ENCODE measurements around the gene KCNE1.
"Not testable (repeated sequence)": the region's sequence is repeated elsewhere in the genome, so short reads cannot be mapped to it uniquely, and the experiment has no call there.

Gene KCNE1

GRCh38 chr21:34499116-34499515, 12.9 kb downstream of the KCNE1 start:
- TF ChIP-seq CTCF (IDR thresholded peaks at IDR 0.05; ENCODE audit: extremely low read depth, insufficient read depth, missing control alignments): no peak
- in situ Hi-C loops (cut with MboI; ENCODE audit: low pct_unique_long_range_greater_than_20kb, low sequenced_read_pairs, unreplicated experiment): no loop called here
- DNase-seq (ENCODE audit: low spot score): no peak

- TF ChIP-seq CTCF (IDR thresholded peaks at IDR 0.05; ENCODE audit: extremely low read depth, insufficient read depth, missing control alignments): no peak
- no peak for DNase-seq (ENCODE audit: low spot score)
- in situ Hi-C loops (cut with MboI; ENCODE audit: low pct_unique_long_range_greater_than_20kb, low sequenced_read_pairs, unreplicated experiment): no loop called here
Measured at GRCh38 chr21:34498623-34499022, 13.4 kb downstream of the KCNE1 start.

- DNase-seq (ENCODE audit: low spot score); in situ Hi-C loops (cut with MboI; ENCODE audit: low pct_unique_long_range_greater_than_20kb, low sequenced_read_pairs, unreplicated experiment): not testable (repeated sequence)
Measured at GRCh38 chr21:34483854-34484253, 28.2 kb downstream of the KCNE1 start.

GRCh38 chr21:34483435-34483834, 28.6 kb downstream of the KCNE1 start:
- in situ Hi-C loops (cut with MboI; ENCODE audit: low pct_unique_long_range_greater_than_20kb, low sequenced_read_pairs, unreplicated experiment); DNase-seq (ENCODE audit: low spot score): not testable (repeated sequence)

GRCh38 chr21:34467333-34467732, 44.7 kb downstream of the KCNE1 start:
- DNase-seq (ENCODE audit: low spot score); in situ Hi-C loops (cut with MboI; ENCODE audit: low pct_unique_long_range_greater_than_20kb, low sequenced_read_pairs, unreplicated experiment): not testable (repeated sequence)

- in situ Hi-C loops (cut with MboI; ENCODE audit: low pct_unique_long_range_greater_than_20kb, low sequenced_read_pairs, unreplicated experiment): not testable (repeated sequence)
Measured at GRCh38 chr21:34459426-34459825, 52.6 kb downstream of the KCNE1 start.

GRCh38 chr21:34458266-34458665, 53.7 kb downstream of the KCNE1 start:
- DNase-seq (ENCODE audit: low spot score); in situ Hi-C loops (cut with MboI; ENCODE audit: low pct_unique_long_range_greater_than_20kb, low sequenced_read_pairs, unreplicated experiment): not testable (repeated sequence)

More at GRCh38 chr21:34459426-34459825, 52.6 kb downstream of the KCNE1 start:
- not testable (repeated sequence) for DNase-seq (ENCODE audit: low spot score)

- in situ Hi-C loops (cut with MboI; ENCODE audit: low pct_unique_long_range_greater_than_20kb, low sequenced_read_pairs, unreplicated experiment); DNase-seq (ENCODE audit: low spot score): not testable (repeated sequence)
Measured at GRCh38 chr21:34456180-34456579, 55.8 kb downstream of the KCNE1 start.

- in situ Hi-C loops (cut with MboI; ENCODE audit: low pct_unique_long_range_greater_than_20kb, low sequenced_read_pairs, unreplicated experiment); DNase-seq (ENCODE audit: low spot score): not testable (repeated sequence)
Measured at GRCh38 chr21:34455628-34456027, 56.4 kb downstream of the KCNE1 start.

GRCh38 chr21:34447018-34447417, 65.0 kb downstream of the KCNE1 start:
- in situ Hi-C loops (cut with MboI; ENCODE audit: low pct_unique_long_range_greater_than_20kb, low sequenced_read_pairs, unreplicated experiment); DNase-seq (ENCODE audit: low spot score): not testable (repeated sequence)

GRCh38 chr21:34443486-34443885, 68.5 kb downstream of the KCNE1 start:
- DNase-seq (ENCODE audit: low spot score); in situ Hi-C loops (cut with MboI; ENCODE audit: low pct_unique_long_range_greater_than_20kb, low sequenced_read_pairs, unreplicated experiment): not testable (repeated sequence)

GRCh38 chr21:34429710-34430109, 82.3 kb downstream of the KCNE1 start:
- DNase-seq (ENCODE audit: low spot score); in situ Hi-C loops (cut with MboI; ENCODE audit: low pct_unique_long_range_greater_than_20kb, low sequenced_read_pairs, unreplicated experiment): not testable (repeated sequence)

- in situ Hi-C loops (cut with MboI; ENCODE audit: low pct_unique_long_range_greater_than_20kb, low sequenced_read_pairs, unreplicated experiment); DNase-seq (ENCODE audit: low spot score): not testable (repeated sequence)
Measured at GRCh38 chr21:34428441-34428840, 83.6 kb downstream of the KCNE1 start.

- DNase-seq (ENCODE audit: low spot score); in situ Hi-C loops (cut with MboI; ENCODE audit: low pct_unique_long_range_greater_than_20kb, low sequenced_read_pairs, unreplicated experiment): not testable (repeated sequence)
Measured at GRCh38 chr21:34427339-34427738, 84.7 kb downstream of the KCNE1 start.

GRCh38 chr21:34423805-34424204, 88.2 kb downstream of the KCNE1 start, which contains the start of gene SMIM34:
Gene SMIM34, minus strand, starts transcription at chr21:34423951. Its CDS starts 112 bp downstream, at chr21:34423839.
- in situ Hi-C loops (cut with MboI; ENCODE audit: low pct_unique_long_range_greater_than_20kb, low sequenced_read_pairs, unreplicated experiment); DNase-seq (ENCODE audit: low spot score): not testable (repeated sequence)

- DNase-seq (ENCODE audit: low spot score); in situ Hi-C loops (cut with MboI; ENCODE audit: low pct_unique_long_range_greater_than_20kb, low sequenced_read_pairs, unreplicated experiment): not testable (repeated sequence)
Measured at GRCh38 chr21:34417448-34418077, 94.4 kb downstream of the KCNE1 start.
